Adipocyte (in vitro differentiated cells): ENCODE data around the gene MUC5B.

Source experiments
- DNase-seq: peaks from one replicate; pipeline ENCODE4 v3.0.0-alpha.2; 2015; ENCODE audit warnings: low read depth
- H3K27me3 ChIP-seq: replicated peaks from 2 replicates; pipeline ENCODE4 v1.7.0; 2013; ENCODE audit warnings: mild to moderate bottlenecking, low read length, moderate library complexity; ENCODE audit not compliant: control insufficient read depth, insufficient read depth
- H3K36me3 ChIP-seq: 2 replicates; pipeline ENCODE4 v1.7.0; 2013; ENCODE audit warnings: low read length, mild to moderate bottlenecking, moderate library complexity; ENCODE audit not compliant: control insufficient read depth, insufficient read depth, severe bottlenecking
- H3K4me1 ChIP-seq: 2 replicates; pipeline ENCODE4 v1.7.0; 2013; ENCODE audit warnings: mild to moderate bottlenecking, low read length, moderate library complexity; ENCODE audit not compliant: control insufficient read depth, insufficient read depth
- H3K4me3 ChIP-seq: 2 replicates; pipeline ENCODE4 v1.7.0; 2013; ENCODE audit warnings: mild to moderate bottlenecking, low read length, moderate library complexity
- H3K9ac ChIP-seq: 2 replicates; pipeline ENCODE4 v1.7.0; 2013; ENCODE audit warnings: mild to moderate bottlenecking, low read length, moderate library complexity
- H3K9me3 ChIP-seq: 2 replicates; pipeline ENCODE4 v1.7.0; 2013; ENCODE audit warnings: mild to moderate bottlenecking, low read length, moderate library complexity; ENCODE audit not compliant: control insufficient read depth

Gene MUC5B

GRCh38 chr11:1290052-1291040, 67.5 kb downstream of the MUC5B start:
- Histone ChIP-seq H3K4me1 (no peaks in the 10 kb centered on the region), H3K36me3 (peaks cover 70% of the 10 kb centered on the region), H3K9ac (no peak overlapping the region), H3K9me3 (no peaks in the 10 kb centered on the region), H3K27me3 (no peaks in the 10 kb centered on the region), H3K4me3 (no peak overlapping the region)
- no peak for DNase-seq

GRCh38 chr11:1291295-1292017, 68.6 kb downstream of the MUC5B start:
- H3K9ac ChIP-seq, result no peak overlapping the region
- no peak for DNase-seq
- peaks cover 62% of the 10 kb centered on the region for H3K36me3 ChIP-seq

DNA sequence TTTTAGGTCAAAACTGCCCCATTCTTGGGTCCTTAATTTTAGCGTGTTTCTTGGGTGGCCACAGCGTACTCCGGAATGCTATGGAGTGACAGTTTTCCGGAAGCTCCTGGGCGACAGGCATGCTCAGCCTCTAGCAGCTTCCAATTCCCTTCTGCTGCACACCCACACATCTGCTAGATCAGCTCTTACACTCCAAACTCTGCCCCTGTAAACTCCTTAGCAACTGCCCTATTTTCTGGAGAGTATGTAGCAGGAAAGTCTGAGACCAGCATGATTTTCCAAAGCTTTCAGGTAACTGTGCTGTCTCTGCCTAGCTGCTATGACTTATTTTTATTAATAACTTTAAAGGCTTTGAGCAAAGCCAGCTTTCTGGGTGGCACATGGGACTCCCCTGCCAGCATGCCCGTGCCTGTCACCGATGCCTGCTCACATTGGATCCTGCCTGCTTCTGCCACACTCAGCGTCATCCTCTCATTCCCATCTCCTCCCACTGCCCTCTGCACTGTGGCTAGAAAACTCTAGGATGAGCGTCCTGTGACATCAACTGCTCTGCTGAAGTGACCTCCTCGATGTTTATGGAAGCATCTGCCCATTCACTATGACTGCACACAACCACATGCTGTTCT, 69.3 kb downstream of the MUC5B start:
- peaks cover 55% of the 10 kb centered on the region for H3K36me3 ChIP-seq
- H3K9me3 ChIP-seq, result no peaks in the 10 kb centered on the region
- H3K4me1 ChIP-seq, result no peaks in the 10 kb centered on the region
- H3K27me3 ChIP-seq, result no peaks in the 10 kb centered on the region
- no peak for DNase-seq
- H3K4me3 ChIP-seq, result no peak overlapping the region
- no peak overlapping the region for H3K9ac ChIP-seq

More at GRCh38 chr11:1291295-1292017, 68.6 kb downstream of the MUC5B start:
- Histone ChIP-seq H3K4me1 (no peaks in the 10 kb centered on the region), H3K9me3 (no peaks in the 10 kb centered on the region), H3K27me3 (no peaks in the 10 kb centered on the region), H3K4me3 (no peak overlapping the region)

DNA sequence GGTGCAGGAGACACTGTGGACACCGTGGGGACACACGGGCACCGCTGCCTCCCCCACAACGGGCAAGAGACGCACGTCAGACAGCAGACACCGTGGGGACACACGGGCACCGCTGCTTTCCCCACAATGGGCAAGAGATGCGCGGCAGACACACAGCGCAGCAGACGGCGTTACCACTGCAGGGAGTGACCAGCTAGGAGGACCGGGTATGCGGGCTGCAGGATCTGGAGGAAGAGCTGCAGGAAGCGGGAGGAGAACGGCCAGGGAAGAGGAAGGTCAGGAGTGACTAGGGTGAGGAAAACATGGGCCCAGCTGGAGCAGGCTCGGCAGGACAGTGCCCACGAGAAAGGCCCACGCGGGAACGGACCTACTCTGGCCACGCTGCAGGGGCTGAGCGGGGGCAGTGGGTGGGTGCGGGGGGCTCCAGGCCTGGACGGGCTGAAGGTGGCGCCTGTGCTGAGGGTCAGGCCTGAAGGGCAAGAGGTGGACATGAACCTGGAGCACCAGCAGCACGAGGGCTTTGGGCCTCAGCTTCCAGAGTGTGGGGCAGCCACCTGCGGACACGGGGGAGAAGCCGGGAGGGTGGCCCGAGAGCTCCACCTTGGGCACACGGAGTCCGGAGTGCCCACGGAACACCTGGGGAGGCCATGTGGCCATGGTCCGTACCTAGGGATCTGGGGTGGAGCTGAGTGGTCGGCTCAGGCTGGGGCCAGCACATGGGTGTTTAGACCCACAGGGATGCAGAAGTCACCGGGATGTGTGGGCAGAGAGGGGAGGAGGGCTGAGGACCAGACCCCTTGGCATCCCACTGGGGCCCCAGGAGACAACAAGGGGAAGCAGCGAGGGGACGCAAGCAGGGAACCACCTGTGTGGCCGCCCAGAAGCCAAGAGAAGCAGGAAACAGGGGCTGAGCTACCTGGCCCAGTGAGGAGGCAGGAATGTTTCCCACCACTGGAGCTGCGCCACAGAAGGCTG, 70.1 kb downstream of the MUC5B start:
- DNase-seq, result no peak
- Histone ChIP-seq H3K4me3 (no peak overlapping the region), H3K9ac (no peak overlapping the region), H3K36me3 (peaks cover 59% of the 10 kb centered on the region), H3K27me3 (no peaks in the 10 kb centered on the region), H3K9me3 (no peaks in the 10 kb centered on the region), H3K4me1 (no peaks in the 10 kb centered on the region)

DNA sequence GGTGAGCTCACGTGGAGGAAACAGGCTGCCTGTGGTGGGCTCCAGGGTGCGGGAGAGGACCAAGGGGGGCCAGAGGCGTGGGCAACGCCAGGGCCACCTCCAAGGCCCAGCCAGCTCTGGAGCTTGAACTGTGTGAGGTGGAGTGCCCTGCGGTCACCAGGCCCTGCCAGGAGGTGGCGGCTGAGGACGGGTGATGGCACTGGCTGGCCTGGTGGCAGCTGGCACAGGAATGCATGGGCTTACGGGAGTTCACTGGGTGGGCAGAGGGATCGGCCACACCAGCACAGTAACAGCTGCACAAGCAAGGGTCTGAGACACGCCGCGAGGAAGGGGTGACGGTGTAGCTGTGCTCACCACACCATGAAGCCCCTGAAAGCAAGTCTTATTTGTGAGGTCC, 70.8 kb downstream of the MUC5B start:
- no peak overlapping the region for H3K9ac ChIP-seq
- no peaks in the 10 kb centered on the region for H3K9me3 ChIP-seq
- no peaks in the 10 kb centered on the region for H3K27me3 ChIP-seq
- peaks cover 5% of the 10 kb centered on the region for H3K4me1 ChIP-seq
- DNase-seq, result no peak
- H3K36me3 ChIP-seq, result peaks cover 54% of the 10 kb centered on the region
- H3K4me3 ChIP-seq, result no peak overlapping the region

- H3K4me1 ChIP-seq, result peaks cover 17% of the 10 kb centered on the region
- H3K4me3 ChIP-seq, result no peak overlapping the region
- no peaks in the 10 kb centered on the region for H3K9me3 ChIP-seq
- H3K9ac ChIP-seq, result no peak overlapping the region
- DNase-seq, result no peak
- H3K27me3 ChIP-seq, result no peaks in the 10 kb centered on the region
- H3K36me3 ChIP-seq, result peaks cover 40% of the 10 kb centered on the region
These were observed 72.2 kb downstream of the MUC5B start for GRCh38 chr11:1295086-1295485.

- Histone ChIP-seq H3K4me3 (no peak overlapping the region), H3K36me3 (peaks cover 35% of the 10 kb centered on the region), H3K27me3 (no peaks in the 10 kb centered on the region), H3K9me3 (no peaks in the 10 kb centered on the region), H3K4me1 (peaks cover 17% of the 10 kb centered on the region), H3K9ac (no peak overlapping the region)
- no peak for DNase-seq
These were observed 72.7 kb downstream of the MUC5B start for GRCh38 chr11:1295591-1295990.

- no peak overlapping the region for H3K9ac ChIP-seq
- no peak overlapping the region for H3K4me3 ChIP-seq
- peaks cover 32% of the 10 kb centered on the region for H3K36me3 ChIP-seq
These were observed 73.4 kb downstream of the MUC5B start for GRCh38 chr11:1296287-1296686.

DNA sequence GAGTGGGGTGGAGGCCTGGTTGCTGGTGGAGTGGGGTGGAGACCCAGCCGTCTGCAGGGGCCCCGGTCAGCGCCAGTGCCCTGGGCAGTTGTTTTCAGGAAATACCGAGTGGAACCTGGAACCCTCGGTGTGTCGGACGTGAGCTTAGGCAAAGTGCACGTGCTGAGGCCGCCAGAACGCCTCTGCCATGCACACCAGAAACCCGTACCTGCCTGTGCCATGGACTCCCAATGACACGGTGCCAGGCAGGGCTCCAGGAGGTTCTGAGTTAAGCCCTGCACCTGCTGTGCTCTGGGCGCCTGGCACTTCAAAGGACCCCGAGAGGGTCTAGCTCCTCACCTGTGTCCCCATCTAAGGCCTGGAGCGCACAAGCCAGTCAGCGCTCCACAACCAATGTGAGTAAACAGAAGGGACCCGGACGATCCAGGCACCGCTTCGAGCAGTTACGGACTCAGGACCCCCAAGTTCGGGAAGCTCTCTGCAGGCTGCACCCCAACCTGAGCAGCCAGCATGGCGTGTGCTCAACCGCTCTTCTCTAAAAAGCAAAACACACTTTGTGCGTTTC, 74.2 kb downstream of the MUC5B start:
- no peak overlapping the region for H3K4me3 ChIP-seq
- H3K9me3 ChIP-seq, result no peaks in the 10 kb centered on the region
- peaks cover 28% of the 10 kb centered on the region for H3K36me3 ChIP-seq
- H3K9ac ChIP-seq, result no peak overlapping the region
- peaks cover 17% of the 10 kb centered on the region for H3K4me1 ChIP-seq
- no peaks in the 10 kb centered on the region for H3K27me3 ChIP-seq
- no peak for DNase-seq

More at GRCh38 chr11:1296287-1296686, 73.4 kb downstream of the MUC5B start:
- DNase-seq, result no peak
- Histone ChIP-seq H3K9me3 (no peaks in the 10 kb centered on the region), H3K27me3 (no peaks in the 10 kb centered on the region), H3K4me1 (peaks cover 17% of the 10 kb centered on the region)
